22Rv1 (cell line): Measurements from ENCODE around the gene UMODL1.

Experiments used
- ZFX ChIP-seq: fragments of 450-650 bp; IDR thresholded peaks from 2 replicates; pipeline ENCODE4 v1.6.1; 2017; ENCODE audit warnings: antibody characterized with exemption, borderline replicate concordance
- TF ChIP-seq, protein P1 (sequence below): fragments of 450-650 bp; IDR thresholded peaks from 2 replicates; pipeline ENCODE4 v1.5.1; 2017; ENCODE audit warnings: mild to moderate bottlenecking

DNA sequence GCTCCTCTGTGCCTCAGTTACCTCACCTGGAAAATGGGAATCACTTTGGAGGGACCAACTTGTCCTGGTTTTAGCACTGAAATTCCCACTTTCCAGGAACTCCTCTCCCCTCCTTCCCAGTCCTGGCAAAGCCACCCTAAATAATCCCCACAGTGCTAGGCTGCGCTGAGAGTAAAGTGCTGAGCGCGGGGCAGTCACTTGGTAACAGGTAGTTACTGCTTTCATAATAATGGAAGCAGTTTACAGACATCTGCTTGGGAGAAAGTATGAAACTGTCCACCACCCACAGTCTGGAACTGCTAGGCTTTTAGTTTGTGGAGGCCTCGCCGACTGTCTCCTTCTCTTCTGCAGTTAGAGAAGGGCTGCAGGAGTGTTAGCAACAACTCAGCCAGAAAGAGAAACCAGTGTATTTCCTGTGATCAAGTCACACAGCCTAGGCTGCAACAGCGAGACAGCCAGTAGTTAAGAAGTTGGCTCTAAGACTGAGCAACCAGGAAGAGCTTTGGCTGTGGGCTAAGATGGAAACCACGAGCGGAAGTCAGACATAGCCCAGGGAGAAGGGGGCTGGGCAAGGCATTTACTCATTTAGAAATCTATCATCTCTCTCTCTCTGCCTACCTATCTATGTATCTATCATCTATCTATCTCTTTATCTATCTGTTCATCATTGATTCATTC lies 117.0 kb downstream of the UMODL1 start:
- TF ChIP-seq, protein P1, sequence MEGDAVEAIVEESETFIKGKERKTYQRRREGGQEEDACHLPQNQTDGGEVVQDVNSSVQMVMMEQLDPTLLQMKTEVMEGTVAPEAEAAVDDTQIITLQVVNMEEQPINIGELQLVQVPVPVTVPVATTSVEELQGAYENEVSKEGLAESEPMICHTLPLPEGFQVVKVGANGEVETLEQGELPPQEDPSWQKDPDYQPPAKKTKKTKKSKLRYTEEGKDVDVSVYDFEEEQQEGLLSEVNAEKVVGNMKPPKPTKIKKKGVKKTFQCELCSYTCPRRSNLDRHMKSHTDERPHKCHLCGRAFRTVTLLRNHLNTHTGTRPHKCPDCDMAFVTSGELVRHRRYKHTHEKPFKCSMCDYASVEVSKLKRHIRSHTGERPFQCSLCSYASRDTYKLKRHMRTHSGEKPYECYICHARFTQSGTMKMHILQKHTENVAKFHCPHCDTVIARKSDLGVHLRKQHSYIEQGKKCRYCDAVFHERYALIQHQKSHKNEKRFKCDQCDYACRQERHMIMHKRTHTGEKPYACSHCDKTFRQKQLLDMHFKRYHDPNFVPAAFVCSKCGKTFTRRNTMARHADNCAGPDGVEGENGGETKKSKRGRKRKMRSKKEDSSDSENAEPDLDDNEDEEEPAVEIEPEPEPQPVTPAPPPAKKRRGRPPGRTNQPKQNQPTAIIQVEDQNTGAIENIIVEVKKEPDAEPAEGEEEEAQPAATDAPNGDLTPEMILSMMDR, result no peak
- TF ChIP-seq ZFX, result no peak
